ENCODE results near the gene SLC27A3.
A peak's percentile ranks its signal among the peaks of the same experiment; 100 is the strongest.

- TF ChIP-seq CTCF (IDR thresholded peaks at IDR 0.05) (no peak), POLR2AphosphoS5 (IDR thresholded peaks at IDR 0.05) (peak; percentile 63), POLR2A (IDR thresholded peaks at IDR 0.05) (no peak)
Observed at GRCh38 chr1:153750026-153750995, 24.9 kb upstream of the SLC27A3 start.
